ENCODE measurements around the gene BANF1.
"Not testable (repeated sequence)": the region's sequence is repeated elsewhere in the genome, so short reads cannot be mapped to it uniquely, and the experiment has no call there.

BANF1 gene

GRCh38 chr11:65978391-65979238, 23.7 kb upstream of the BANF1 start:
- no peak for DNase-seq (ENCODE audit: low read depth in 4 of 4, low spot score in 1 of 4)

- DNase-seq (ENCODE audit: low read depth in 4 of 4, low spot score in 1 of 4): no peak
These were observed 23.0 kb upstream of the BANF1 start for GRCh38 chr11:65979261-65979759.

GRCh38 chr11:65981101-65981740, 21.1 kb upstream of the BANF1 start:
- no peak for DNase-seq (ENCODE audit: low read depth in 4 of 4, low spot score in 1 of 4)

- no peak for DNase-seq (ENCODE audit: low read depth in 4 of 4, low spot score in 1 of 4)
These were observed 20.1 kb upstream of the BANF1 start for GRCh38 chr11:65981972-65982823.

GRCh38 chr11:65982824-65983588, 19.3 kb upstream of the BANF1 start:
- no peak for DNase-seq (ENCODE audit: low read depth in 4 of 4, low spot score in 1 of 4)

- no peak for DNase-seq (ENCODE audit: low read depth in 4 of 4, low spot score in 1 of 4)
These were observed 18.7 kb upstream of the BANF1 start for GRCh38 chr11:65983589-65983987.

- DNase-seq (ENCODE audit: low read depth in 4 of 4, low spot score in 1 of 4): no peak
These were observed 15.0 kb upstream of the BANF1 start for GRCh38 chr11:65987336-65987735.

GRCh38 chr11:65988791-65989592, 13.3 kb upstream of the BANF1 start:
- DNase-seq (ENCODE audit: low read depth in 4 of 4, low spot score in 1 of 4): peak; percentile 80 to 86 (median 82)

- no peak for DNase-seq (ENCODE audit: low read depth in 4 of 4, low spot score in 1 of 4)
These were observed 10.2 kb upstream of the BANF1 start for GRCh38 chr11:65992056-65992455.

GRCh38 chr11:65997286-65997685, 5.0 kb upstream of the BANF1 start:
- DNase-seq (ENCODE audit: low read depth in 4 of 4, low spot score in 1 of 4): no peak

- peak in 1 of 4 experiments; percentile 62 for DNase-seq (ENCODE audit: low read depth in 4 of 4, low spot score in 1 of 4)
These were observed 434 bp downstream of the BANF1 start for GRCh38 chr11:66002648-66003225.

- no peak for DNase-seq (ENCODE audit: low read depth in 4 of 4, low spot score in 1 of 4)
These were observed 988 bp downstream of the BANF1 start for GRCh38 chr11:66003291-66003690.

- DNase-seq (ENCODE audit: low read depth in 4 of 4, low spot score in 1 of 4): no peak
These were observed 1.9 kb downstream of the BANF1 start for GRCh38 chr11:66004186-66004585.

GRCh38 chr11:66006134-66006890, 4.0 kb downstream of the BANF1 start:
- DNase-seq (ENCODE audit: low read depth in 4 of 4, low spot score in 1 of 4): no peak

GRCh38 chr11:66006891-66007176, 4.5 kb downstream of the BANF1 start:
- DNase-seq (ENCODE audit: low read depth in 4 of 4, low spot score in 1 of 4): no peak

GRCh38 chr11:66007201-66007634, 4.9 kb downstream of the BANF1 start:
- no peak for DNase-seq (ENCODE audit: low read depth in 4 of 4, low spot score in 1 of 4)

GRCh38 chr11:66008095-66008467, 5.8 kb downstream of the BANF1 start:
- DNase-seq (ENCODE audit: low read depth in 4 of 4, low spot score in 1 of 4): no peak

GRCh38 chr11:66008468-66009101, 6.3 kb downstream of the BANF1 start:
- DNase-seq (ENCODE audit: low read depth in 4 of 4, low spot score in 1 of 4): no peak

- not testable (repeated sequence) for DNase-seq (ENCODE audit: low read depth in 4 of 4, low spot score in 1 of 4)
These were observed 7.7 kb downstream of the BANF1 start for GRCh38 chr11:66010036-66010435.
